Muscle layer of colon (tissue), 2 donors: ENCODE measurements around the gene SUPT5H.

ENCODE experiments used
- H3K27ac ChIP-seq: one replicate; pipeline ENCODE4 v1.7.0; 2013; ENCODE audit warnings: low read depth, mild to moderate bottlenecking, low read length, moderate library complexity
- H3K27me3 ChIP-seq, 2 donors: one replicate each; pipeline ENCODE4 v1.7.0; 2013; ENCODE audit warnings: low read length in 2 of 2, mild to moderate bottlenecking in 2 of 2; ENCODE audit not compliant: insufficient read depth in 2 of 2, control insufficient read depth in 1 of 2
- H3K36me3 ChIP-seq: one replicate; pipeline ENCODE4 v1.7.0; 2013; ENCODE audit warnings: mild to moderate bottlenecking, low read length; ENCODE audit not compliant: insufficient read depth
- H3K4me1 ChIP-seq: one replicate; pipeline ENCODE4 v1.7.0; 2013; ENCODE audit warnings: mild to moderate bottlenecking, low read length; ENCODE audit not compliant: insufficient read depth
- H3K4me3 ChIP-seq, 2 donors: one replicate each; pipeline ENCODE4 v1.7.0; 2013; ENCODE audit warnings: low read length in 2 of 2, low read depth in 1 of 2, mild to moderate bottlenecking in 1 of 2, moderate library complexity in 1 of 2
- H3K9ac ChIP-seq: one replicate; pipeline ENCODE4 v1.7.0; 2013; ENCODE audit warnings: low read length
- H3K9me3 ChIP-seq: one replicate; pipeline ENCODE4 v1.7.0; 2013; ENCODE audit warnings: mild to moderate bottlenecking, low read length
- donor health status: abdominal sarcoma.
- donor health status: Adenocarcinoma of cecum.

The SUPT5H gene

GRCh38 chr19:39419003-39419402, 26.4 kb upstream of the SUPT5H start:
- Histone ChIP-seq H3K9me3 (no peaks in the 10 kb centered on the region), H3K4me1 (peaks cover 23% of the 10 kb centered on the region), H3K4me3 (no peak overlapping the region), H3K27ac (no peak overlapping the region), H3K36me3 (peaks cover 36% of the 10 kb centered on the region), H3K9ac (no peak overlapping the region), H3K27me3 (no peaks in the 10 kb centered on the region)

- no peak overlapping the region for H3K9ac ChIP-seq
- no peak overlapping the region for H3K27ac ChIP-seq
- no peak overlapping the region for H3K4me3 ChIP-seq
- peaks cover 36% of the 10 kb centered on the region for H3K36me3 ChIP-seq
- peaks cover 6% of the 10 kb centered on the region for H3K4me1 ChIP-seq
- no peaks in the 10 kb centered on the region for H3K27me3 ChIP-seq
- H3K9me3 ChIP-seq = no peaks in the 10 kb centered on the region
Measured at GRCh38 chr19:39420769-39421168, 24.6 kb upstream of the SUPT5H start.

GRCh38 chr19:39422020-39422419, 23.4 kb upstream of the SUPT5H start:
- no peak overlapping the region for H3K9ac ChIP-seq
- H3K27ac ChIP-seq = no peak overlapping the region
- no peak overlapping the region for H3K4me3 ChIP-seq
- no peaks in the 10 kb centered on the region for H3K4me1 ChIP-seq
- H3K36me3 ChIP-seq = peaks cover 29% of the 10 kb centered on the region
- no peaks in the 10 kb centered on the region for H3K9me3 ChIP-seq
- no peaks in the 10 kb centered on the region for H3K27me3 ChIP-seq

- no peak overlapping the region for H3K4me3 ChIP-seq
- peaks cover 6% of the 10 kb centered on the region for H3K4me1 ChIP-seq
- peaks cover 25% of the 10 kb centered on the region for H3K36me3 ChIP-seq
- no peak overlapping the region for H3K9ac ChIP-seq
- H3K27ac ChIP-seq = no peak overlapping the region
- H3K9me3 ChIP-seq = no peaks in the 10 kb centered on the region
- H3K27me3 ChIP-seq = no peaks in the 10 kb centered on the region
Measured at GRCh38 chr19:39423258-39424086, 21.9 kb upstream of the SUPT5H start.

GRCh38 chr19:39424934-39425333, 20.4 kb upstream of the SUPT5H start:
- no peak overlapping the region for H3K4me3 ChIP-seq
- no peaks in the 10 kb centered on the region for H3K27me3 ChIP-seq
- H3K9me3 ChIP-seq = no peaks in the 10 kb centered on the region
- H3K9ac ChIP-seq = no peak overlapping the region
- no peak overlapping the region for H3K27ac ChIP-seq
- peaks cover 13% of the 10 kb centered on the region for H3K4me1 ChIP-seq
- peaks cover 17% of the 10 kb centered on the region for H3K36me3 ChIP-seq

GRCh38 chr19:39425744-39426143, 19.6 kb upstream of the SUPT5H start:
- no peak overlapping the region for H3K4me3 ChIP-seq
- peaks cover 9% of the 10 kb centered on the region for H3K36me3 ChIP-seq
- H3K27me3 ChIP-seq = no peaks in the 10 kb centered on the region
- H3K9ac ChIP-seq = no peak overlapping the region
- H3K4me1 ChIP-seq = peaks cover 13% of the 10 kb centered on the region
- H3K9me3 ChIP-seq = no peaks in the 10 kb centered on the region
- H3K27ac ChIP-seq = no peak overlapping the region

GRCh38 chr19:39426170-39426569, 19.2 kb upstream of the SUPT5H start:
- Histone ChIP-seq H3K9ac (no peak overlapping the region), H3K36me3 (peaks cover 7% of the 10 kb centered on the region), H3K27ac (no peak overlapping the region), H3K4me1 (peaks cover 13% of the 10 kb centered on the region), H3K9me3 (no peaks in the 10 kb centered on the region), H3K4me3 (no peak overlapping the region), H3K27me3 (no peaks in the 10 kb centered on the region)

GRCh38 chr19:39427707-39428106, 17.7 kb upstream of the SUPT5H start:
- no peaks in the 10 kb centered on the region for H3K27me3 ChIP-seq
- peak overlapping the region; percentile 93 for H3K27ac ChIP-seq
- H3K9me3 ChIP-seq = no peaks in the 10 kb centered on the region
- no peak overlapping the region for H3K9ac ChIP-seq
- H3K4me1 ChIP-seq = peaks cover 13% of the 10 kb centered on the region
- peaks cover 13% of the 10 kb centered on the region for H3K36me3 ChIP-seq
- H3K4me3 ChIP-seq = no peak overlapping the region

- Histone ChIP-seq H3K9me3 (no peaks in the 10 kb centered on the region), H3K9ac (no peak overlapping the region), H3K4me3 (peak overlapping the region; percentile 14 to 20), H3K27ac (peak overlapping the region; percentile 93), H3K36me3 (peaks cover 16% of the 10 kb centered on the region), H3K27me3 (no peaks in the 10 kb centered on the region), H3K4me1 (peaks cover 15% of the 10 kb centered on the region)
Measured at GRCh38 chr19:39428283-39429112, 16.9 kb upstream of the SUPT5H start.

- H3K36me3 ChIP-seq = peaks cover 28% of the 10 kb centered on the region
- H3K4me3 ChIP-seq = no peak overlapping the region
- H3K9ac ChIP-seq = no peak overlapping the region
- H3K9me3 ChIP-seq = no peaks in the 10 kb centered on the region
- H3K27ac ChIP-seq = peak overlapping the region; percentile 42
- peaks cover 33% of the 10 kb centered on the region for H3K4me1 ChIP-seq
- no peaks in the 10 kb centered on the region for H3K27me3 ChIP-seq
Measured at GRCh38 chr19:39430675-39431593, 14.4 kb upstream of the SUPT5H start.

- H3K36me3 ChIP-seq = peaks cover 28% of the 10 kb centered on the region
- H3K9ac ChIP-seq = no peak overlapping the region
- no peak overlapping the region for H3K4me3 ChIP-seq
- no peak overlapping the region for H3K27ac ChIP-seq
- no peaks in the 10 kb centered on the region for H3K9me3 ChIP-seq
- H3K4me1 ChIP-seq = peaks cover 41% of the 10 kb centered on the region
- H3K27me3 ChIP-seq = no peaks in the 10 kb centered on the region
Measured at GRCh38 chr19:39432677-39433025, 12.7 kb upstream of the SUPT5H start.
